ENCODE measurements around the gene NLRX1. TPM values are rescaled to one million over a fixed set of nuclear protein-coding genes. Genes with fewer than 3 reads are reported as not detected.

The NLRX1 gene, protein sequence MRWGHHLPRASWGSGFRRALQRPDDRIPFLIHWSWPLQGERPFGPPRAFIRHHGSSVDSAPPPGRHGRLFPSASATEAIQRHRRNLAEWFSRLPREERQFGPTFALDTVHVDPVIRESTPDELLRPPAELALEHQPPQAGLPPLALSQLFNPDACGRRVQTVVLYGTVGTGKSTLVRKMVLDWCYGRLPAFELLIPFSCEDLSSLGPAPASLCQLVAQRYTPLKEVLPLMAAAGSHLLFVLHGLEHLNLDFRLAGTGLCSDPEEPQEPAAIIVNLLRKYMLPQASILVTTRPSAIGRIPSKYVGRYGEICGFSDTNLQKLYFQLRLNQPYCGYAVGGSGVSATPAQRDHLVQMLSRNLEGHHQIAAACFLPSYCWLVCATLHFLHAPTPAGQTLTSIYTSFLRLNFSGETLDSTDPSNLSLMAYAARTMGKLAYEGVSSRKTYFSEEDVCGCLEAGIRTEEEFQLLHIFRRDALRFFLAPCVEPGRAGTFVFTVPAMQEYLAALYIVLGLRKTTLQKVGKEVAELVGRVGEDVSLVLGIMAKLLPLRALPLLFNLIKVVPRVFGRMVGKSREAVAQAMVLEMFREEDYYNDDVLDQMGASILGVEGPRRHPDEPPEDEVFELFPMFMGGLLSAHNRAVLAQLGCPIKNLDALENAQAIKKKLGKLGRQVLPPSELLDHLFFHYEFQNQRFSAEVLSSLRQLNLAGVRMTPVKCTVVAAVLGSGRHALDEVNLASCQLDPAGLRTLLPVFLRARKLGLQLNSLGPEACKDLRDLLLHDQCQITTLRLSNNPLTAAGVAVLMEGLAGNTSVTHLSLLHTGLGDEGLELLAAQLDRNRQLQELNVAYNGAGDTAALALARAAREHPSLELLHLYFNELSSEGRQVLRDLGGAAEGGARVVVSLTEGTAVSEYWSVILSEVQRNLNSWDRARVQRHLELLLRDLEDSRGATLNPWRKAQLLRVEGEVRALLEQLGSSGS
- total RNA-seq (10 to 100 TPM; 16.1 to 16.7 TPM), polyA plus RNA-seq (11.3 TPM)

- Mint-ChIP-seq H3K9me3 (no peaks in the 10 kb centered on the region), H3K27ac (peak within 1 kb of the TSS; percentile 79 to 97 (median 88)), H3K36me3 (peaks cover 0 to 9% (median 0%) of the 10 kb centered on the region in 3 donors), H3K27me3 (no peaks in the 10 kb centered on the region), H3K4me3 (peak within 1 kb of the TSS; percentile 87 to 97 (median 90)), H3K4me1 (peaks cover 5 to 14% (median 6%) of the 10 kb centered on the region in 3 donors)
- ChIA-PET POLR2A (interaction anchor here (0.5 kb wide), 1 partner anchor 728 kb away, joined by 3 read pairs; no protein-coding TSS in a partner anchor), CTCF (interaction anchor here (0.7 to 2.4 kb wide), 26 partner anchors 8 to 206 kb away, joined by 3 to 13 read pairs (median 3); partner anchors contain the start of genes ABCG4, CBL and VPS11)
- Histone ChIP-seq H3K4me3 (ENCODE audit: low read length) (peak within 1 kb of the TSS; percentile 66), H3K27me3 (ENCODE audit: insufficient read depth, low read length, poor library complexity, severe bottlenecking) (no peaks in the 10 kb centered on the region), H3K4me1 (ENCODE audit: insufficient read depth, low read length) (peaks cover 7% of the 10 kb centered on the region), H3K36me3 (ENCODE audit: insufficient read depth, low read length) (no peaks in the 10 kb centered on the region), H3K9me3 (ENCODE audit: low read length) (no peaks in the 10 kb centered on the region), H3K27ac (ENCODE audit: low read depth, low read length) (peak within 1 kb of the TSS; percentile 67)
- peak; percentile 70 to 87 (median 76) for DNase-seq
Measured at GRCh38 chr11:119168471-119169281, at the start of gene NLRX1. Gene NLRX1 (plus strand): TSS chr11:119168725. CDS start chr11:119171404, 2,679 bp downstream.

DNA sequence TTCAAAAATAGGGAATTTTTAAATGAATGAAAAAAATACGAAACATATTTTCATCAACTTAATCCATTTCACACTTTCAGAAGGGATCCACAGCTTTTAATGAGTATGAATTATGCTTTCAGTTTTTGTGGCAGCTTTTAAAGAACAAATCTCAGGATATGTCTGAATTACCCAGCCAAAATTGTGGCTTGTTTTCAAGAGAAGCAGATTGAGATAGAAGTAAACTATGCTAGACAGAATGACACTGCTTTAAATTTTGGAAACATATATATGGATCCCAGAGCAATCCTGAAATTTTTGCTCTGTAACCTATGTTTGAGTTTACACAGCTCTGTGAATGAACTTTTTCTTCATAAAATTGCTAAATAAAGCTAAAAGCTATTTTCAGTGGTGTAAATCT, 49.6 kb upstream of the NLRX1 start:
- peak overlapping the region in 1 of 8 donors; percentile 12 for H3K27ac Mint-ChIP-seq
- no peak overlapping the region for H3K4me3 ChIP-seq (ENCODE audit: low read length)
- H3K27ac ChIP-seq (ENCODE audit: low read depth, low read length), result no peak overlapping the region
- peak overlapping the region in 1 of 7 donors; percentile 16 for H3K4me3 Mint-ChIP-seq
- H3K4me1 ChIP-seq (ENCODE audit: insufficient read depth, low read length), result peaks cover 47% of the 10 kb centered on the region
- peaks cover 0 to 2% of the 10 kb centered on the region in 2 donors for H3K27me3 Mint-ChIP-seq
- POLR2A ChIA-PET, result interaction anchor here (1.0 to 2.2 kb wide), 2 partner anchors 12 to 51 kb away, joined by 5 to 9 read pairs; partner anchors contain the start of genes C2CD2L and VPS11
- peaks cover 39 to 48% (median 42%) of the 10 kb centered on the region in 3 donors for H3K4me1 Mint-ChIP-seq
- H3K36me3 Mint-ChIP-seq, result peaks cover 0 to 42% (median 11%) of the 10 kb centered on the region in 3 donors
- CTCF ChIA-PET, result interaction anchor here (1.0 to 3.1 kb wide), 3 partner anchors 7 to 205 kb away, joined by 3 to 8 read pairs (median 5); partner anchors contain the start of gene DPAGT1
- H3K27me3 ChIP-seq (ENCODE audit: insufficient read depth, low read length, poor library complexity, severe bottlenecking), result no peaks in the 10 kb centered on the region
- no peak for DNase-seq
- no peaks in the 10 kb centered on the region for H3K9me3 Mint-ChIP-seq
- no peaks in the 10 kb centered on the region for H3K9me3 ChIP-seq (ENCODE audit: low read length)
- peaks cover 3% of the 10 kb centered on the region for H3K36me3 ChIP-seq (ENCODE audit: insufficient read depth, low read length)

- peak overlapping the region; percentile 85 to 95 (median 94) for H3K4me3 Mint-ChIP-seq
- Histone ChIP-seq H3K27ac (ENCODE audit: low read depth, low read length) (peak overlapping the region; percentile 70), H3K9me3 (ENCODE audit: low read length) (no peaks in the 10 kb centered on the region), H3K4me3 (ENCODE audit: low read length) (peak overlapping the region; percentile 67), H3K27me3 (ENCODE audit: insufficient read depth, low read length, poor library complexity, severe bottlenecking) (no peaks in the 10 kb centered on the region), H3K36me3 (ENCODE audit: insufficient read depth, low read length) (peaks cover 7% of the 10 kb centered on the region), H3K4me1 (ENCODE audit: insufficient read depth, low read length) (peaks cover 32% of the 10 kb centered on the region)
- CTCF ChIA-PET, result interaction anchor here (1.3 to 3.1 kb wide), 4 partner anchors 9 to 202 kb away, joined by 3 to 9 read pairs (median 7); partner anchors contain the start of genes C2CD2L and VPS11
- H3K4me1 Mint-ChIP-seq, result peaks cover 35 to 46% (median 43%) of the 10 kb centered on the region in 3 donors
- no peak for DNase-seq
- H3K27me3 Mint-ChIP-seq, result peaks cover 0 to 2% of the 10 kb centered on the region in 2 donors
- peak overlapping the region; percentile 72 to 97 (median 96) for H3K27ac Mint-ChIP-seq
- POLR2A ChIA-PET, result interaction anchor here (0.6 to 1.9 kb wide), 3 partner anchors 13 to 22 kb away, joined by 4 to 21 read pairs (median 5); partner anchors contain the start of genes C2CD2L and DPAGT1
- peaks cover 0 to 44% (median 4%) of the 10 kb centered on the region in 3 donors for H3K36me3 Mint-ChIP-seq
- no peaks in the 10 kb centered on the region for H3K9me3 Mint-ChIP-seq
Measured at GRCh38 chr11:119120639-119121007, 47.9 kb upstream of the NLRX1 start.

DNA sequence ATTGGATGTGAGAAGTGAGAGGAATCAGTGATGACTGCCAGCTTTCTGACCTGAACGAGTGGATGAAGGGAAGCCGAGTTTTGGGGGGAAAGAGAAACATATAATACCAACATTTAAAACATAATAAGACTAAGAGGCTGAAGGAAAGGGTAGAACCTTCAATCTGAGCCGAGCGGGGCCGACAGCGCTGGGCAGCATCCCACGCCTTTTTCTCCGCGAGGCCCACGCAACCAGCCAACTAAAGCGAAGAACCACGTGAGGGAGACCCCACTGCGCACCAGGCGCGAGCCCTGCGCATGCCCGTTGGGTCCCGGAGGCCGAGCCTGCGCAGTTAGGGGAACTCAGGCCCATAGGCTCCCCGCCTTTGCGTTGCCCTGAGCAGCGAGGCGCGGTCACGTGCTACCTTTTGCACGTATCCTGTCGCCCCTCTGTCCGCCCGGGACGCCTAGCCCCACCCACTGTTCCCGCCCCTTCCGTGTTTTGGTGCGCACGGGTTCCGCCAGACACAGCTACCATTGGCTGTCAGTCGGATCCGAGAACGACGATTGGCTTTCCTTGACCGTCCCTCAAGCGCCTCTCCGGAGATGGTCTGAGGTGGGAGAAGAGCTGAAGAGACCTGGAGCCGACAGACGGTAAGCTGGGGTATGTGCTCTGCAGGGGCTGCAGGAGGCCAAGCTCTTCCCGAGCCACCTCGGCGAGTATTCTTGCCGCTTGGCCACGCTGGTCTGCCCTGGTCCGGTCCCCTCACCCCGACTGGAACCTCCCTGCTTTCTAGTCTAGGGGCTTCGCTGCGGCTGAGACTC, 47.3 kb upstream of the NLRX1 start, which contains the start of gene HINFP:
Gene HINFP (plus strand): TSS at position 573 of the 803 bp plus-strand sequence. CDS start 5,365 bp downstream, outside the sequence.
- Histone ChIP-seq H3K36me3 (ENCODE audit: insufficient read depth, low read length) (peaks cover 7% of the 10 kb centered on the region), H3K27ac (ENCODE audit: low read depth, low read length) (peak within 1 kb of the TSS; percentile 78), H3K27me3 (ENCODE audit: insufficient read depth, low read length, poor library complexity, severe bottlenecking) (no peaks in the 10 kb centered on the region), H3K9me3 (ENCODE audit: low read length) (no peaks in the 10 kb centered on the region), H3K4me1 (ENCODE audit: insufficient read depth, low read length) (peaks cover 27% of the 10 kb centered on the region), H3K4me3 (ENCODE audit: low read length) (peak within 1 kb of the TSS; percentile 91)
- CTCF ChIA-PET, result interaction anchor here (0.8 to 3.1 kb wide), 7 partner anchors 9 to 201 kb away, joined by 3 to 9 read pairs (median 6); partner anchors contain the start of genes C2CD2L and VPS11
- peak; percentile 98 to 100 (median 100) for DNase-seq
- peak within 1 kb of the TSS; percentile 72 to 97 (median 96) for H3K27ac Mint-ChIP-seq
- H3K4me1 Mint-ChIP-seq, result peaks cover 30 to 42% (median 40%) of the 10 kb centered on the region in 3 donors
- POLR2A ChIA-PET, result interaction anchor here (1.0 to 2.4 kb wide), 8 partner anchors 12 to 103 kb away, joined by 3 to 21 read pairs (median 6); partner anchors contain the start of genes C2CD2L, DPAGT1, HMBS and RPS25
- peaks cover 0 to 2% of the 10 kb centered on the region in 2 donors for H3K27me3 Mint-ChIP-seq
- H3K9me3 Mint-ChIP-seq, result no peaks in the 10 kb centered on the region
- peak within 1 kb of the TSS; percentile 85 to 95 (median 94) for H3K4me3 Mint-ChIP-seq
- H3K36me3 Mint-ChIP-seq, result peaks cover 0 to 42% (median 2%) of the 10 kb centered on the region in 3 donors

- peak overlapping the region; percentile 78 for H3K27ac ChIP-seq (ENCODE audit: low read depth, low read length)
- no peaks in the 10 kb centered on the region for H3K9me3 ChIP-seq (ENCODE audit: low read length)
- no peaks in the 10 kb centered on the region for H3K27me3 ChIP-seq (ENCODE audit: insufficient read depth, low read length, poor library complexity, severe bottlenecking)
- peaks cover 24% of the 10 kb centered on the region for H3K4me1 ChIP-seq (ENCODE audit: insufficient read depth, low read length)
- H3K4me1 Mint-ChIP-seq, result peaks cover 31 to 45% (median 44%) of the 10 kb centered on the region in 3 donors
- ChIA-PET CTCF (interaction anchor here (0.8 to 3.1 kb wide), 6 partner anchors 10 to 54 kb away, joined by 3 to 9 read pairs (median 6); partner anchors contain the start of genes C2CD2L and VPS11), POLR2A (interaction anchor here (1.0 to 2.4 kb wide), 8 partner anchors 12 to 103 kb away, joined by 3 to 21 read pairs (median 6); partner anchors contain the start of genes C2CD2L, DPAGT1, HMBS and RPS25)
- peaks cover 7% of the 10 kb centered on the region for H3K36me3 ChIP-seq (ENCODE audit: insufficient read depth, low read length)
- H3K36me3 Mint-ChIP-seq, result peaks cover 0 to 40% (median 2%) of the 10 kb centered on the region in 3 donors
- peaks cover 0 to 2% of the 10 kb centered on the region in 2 donors for H3K27me3 Mint-ChIP-seq
- peak overlapping the region; percentile 91 for H3K4me3 ChIP-seq (ENCODE audit: low read length)
- H3K9me3 Mint-ChIP-seq, result no peaks in the 10 kb centered on the region
- DNase-seq, result no peak
- peak overlapping the region; percentile 85 to 95 (median 94) for H3K4me3 Mint-ChIP-seq
- peak overlapping the region; percentile 72 to 97 (median 95) for H3K27ac Mint-ChIP-seq
Measured at GRCh38 chr11:119121811-119122124, 46.8 kb upstream of the NLRX1 start.

DNA sequence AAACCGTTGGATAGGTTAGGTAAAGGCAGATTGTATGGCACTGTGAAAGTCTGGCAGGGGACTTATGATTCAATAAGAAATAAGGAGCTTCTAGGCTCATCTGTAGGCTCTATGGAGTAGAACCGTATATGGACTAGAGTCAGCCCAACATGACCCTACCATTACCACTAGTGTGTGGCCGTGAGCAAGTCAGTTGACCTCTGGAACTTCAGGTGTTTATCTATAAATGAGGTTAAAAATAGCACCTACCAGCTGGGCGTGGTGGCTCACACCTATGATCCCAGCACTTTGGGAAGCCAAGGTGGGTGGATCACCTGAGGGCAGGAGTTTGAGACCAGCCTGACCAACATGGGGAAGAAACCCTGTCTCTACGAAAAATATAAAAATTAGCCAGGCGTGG, 42.7 kb upstream of the NLRX1 start:
- H3K27ac Mint-ChIP-seq, result no peak overlapping the region
- Histone ChIP-seq H3K4me1 (ENCODE audit: insufficient read depth, low read length) (peaks cover 19% of the 10 kb centered on the region), H3K9me3 (ENCODE audit: low read length) (no peaks in the 10 kb centered on the region), H3K27ac (ENCODE audit: low read depth, low read length) (no peak overlapping the region), H3K4me3 (ENCODE audit: low read length) (no peak overlapping the region), H3K36me3 (ENCODE audit: insufficient read depth, low read length) (peaks cover 12% of the 10 kb centered on the region), H3K27me3 (ENCODE audit: insufficient read depth, low read length, poor library complexity, severe bottlenecking) (no peaks in the 10 kb centered on the region)
- POLR2A ChIA-PET, result interaction anchor here (0.7 kb wide), 1 partner anchor 108 kb away, joined by 4 read pairs; the partner anchor contains the start of gene RPS25
- peaks cover 3 to 62% (median 4%) of the 10 kb centered on the region in 3 donors for H3K36me3 Mint-ChIP-seq
- H3K4me3 Mint-ChIP-seq, result no peak overlapping the region
- H3K9me3 Mint-ChIP-seq, result no peaks in the 10 kb centered on the region
- no peak for DNase-seq
- CTCF ChIA-PET, result no interaction called here
- H3K4me1 Mint-ChIP-seq, result peaks cover 26 to 52% (median 52%) of the 10 kb centered on the region in 3 donors
- peaks cover 0 to 2% of the 10 kb centered on the region in 2 donors for H3K27me3 Mint-ChIP-seq

Data from CD8-positive, alpha-beta memory T cell (primary cell).